Measurements from ENCODE around the gene IGF1R.

Gene IGF1R

GRCh38 chr15:98760112-98760826 lies 111.9 kb downstream of the IGF1R start:
- Histone ChIP-seq H3K27ac (replicated peaks) (no peak overlapping the region), H3K27me3 (ENCODE audit: insufficient read depth, poor library complexity, severe bottlenecking) (no peaks in the 10 kb centered on the region), H3K4me3 (replicated peaks; ENCODE audit: insufficient read depth, low read length) (no peak overlapping the region)
- TF ChIP-seq POLR2AphosphoS5 (IDR thresholded peaks at IDR 0.05; ENCODE audit: low read depth) (no peak), GABPA (IDR thresholded peaks at IDR 0.05; ENCODE audit: low read depth) (no peak), REST (IDR thresholded peaks at IDR 0.05; ENCODE audit: insufficient replicate concordance, low read depth) (no peak), SPI1 (IDR thresholded peaks at IDR 0.05; ENCODE audit: borderline replicate concordance, low read depth) (no peak), CTCF (IDR thresholded peaks at IDR 0.05; ENCODE audit: insufficient read depth, low read length) (no peak)
- no peak for DNase-seq (ENCODE audit: low read depth in 1 of 2, low spot score in 1 of 2)

GRCh38 chr15:98760975-98761374 lies 112.6 kb downstream of the IGF1R start:
- H3K27me3 ChIP-seq (ENCODE audit: insufficient read depth, poor library complexity, severe bottlenecking), result no peaks in the 10 kb centered on the region
- TF ChIP-seq REST (IDR thresholded peaks at IDR 0.05; ENCODE audit: insufficient replicate concordance, low read depth) (no peak), GABPA (IDR thresholded peaks at IDR 0.05; ENCODE audit: low read depth) (no peak), SPI1 (IDR thresholded peaks at IDR 0.05; ENCODE audit: borderline replicate concordance, low read depth) (no peak), CTCF (IDR thresholded peaks at IDR 0.05; ENCODE audit: insufficient read depth, low read length) (no peak), POLR2AphosphoS5 (IDR thresholded peaks at IDR 0.05; ENCODE audit: low read depth) (no peak)
- no peak overlapping the region for H3K27ac ChIP-seq (replicated peaks)
- H3K4me3 ChIP-seq (replicated peaks; ENCODE audit: insufficient read depth, low read length), result no peak overlapping the region
- DNase-seq (ENCODE audit: low read depth in 1 of 2, low spot score in 1 of 2), result no peak

GRCh38 chr15:98763179-98763578 lies 114.8 kb downstream of the IGF1R start:
- Histone ChIP-seq H3K4me3 (replicated peaks; ENCODE audit: insufficient read depth, low read length) (no peak overlapping the region), H3K27me3 (ENCODE audit: insufficient read depth, poor library complexity, severe bottlenecking) (no peaks in the 10 kb centered on the region), H3K27ac (replicated peaks) (no peak overlapping the region)
- TF ChIP-seq GABPA (IDR thresholded peaks at IDR 0.05; ENCODE audit: low read depth) (no peak), SPI1 (IDR thresholded peaks at IDR 0.05; ENCODE audit: borderline replicate concordance, low read depth) (no peak), REST (IDR thresholded peaks at IDR 0.05; ENCODE audit: insufficient replicate concordance, low read depth) (no peak), POLR2AphosphoS5 (IDR thresholded peaks at IDR 0.05; ENCODE audit: low read depth) (no peak), CTCF (IDR thresholded peaks at IDR 0.05; ENCODE audit: insufficient read depth, low read length) (no peak)
- DNase-seq (ENCODE audit: low read depth in 1 of 2, low spot score in 1 of 2), result no peak
